B cell (primary cell): Measurements from ENCODE around the gene ATP11C.

ENCODE experiments used
- EZH2 ChIP-seq: IDR thresholded peaks from 2 replicates; pipeline ENCODE4 v1.6.1; 2012; ENCODE audit warnings: borderline replicate concordance, low read depth, mild to moderate bottlenecking, moderate library complexity, low read length; ENCODE audit not compliant: insufficient read depth, poor library complexity, severe bottlenecking
- TF ChIP-seq, protein P1 (sequence below): fragments of 200-600 bp; IDR thresholded peaks from one replicate; pipeline ENCODE4 v1.8.0; 2022; ENCODE audit warnings: antibody characterized with exemption, mild to moderate bottlenecking

DNA sequence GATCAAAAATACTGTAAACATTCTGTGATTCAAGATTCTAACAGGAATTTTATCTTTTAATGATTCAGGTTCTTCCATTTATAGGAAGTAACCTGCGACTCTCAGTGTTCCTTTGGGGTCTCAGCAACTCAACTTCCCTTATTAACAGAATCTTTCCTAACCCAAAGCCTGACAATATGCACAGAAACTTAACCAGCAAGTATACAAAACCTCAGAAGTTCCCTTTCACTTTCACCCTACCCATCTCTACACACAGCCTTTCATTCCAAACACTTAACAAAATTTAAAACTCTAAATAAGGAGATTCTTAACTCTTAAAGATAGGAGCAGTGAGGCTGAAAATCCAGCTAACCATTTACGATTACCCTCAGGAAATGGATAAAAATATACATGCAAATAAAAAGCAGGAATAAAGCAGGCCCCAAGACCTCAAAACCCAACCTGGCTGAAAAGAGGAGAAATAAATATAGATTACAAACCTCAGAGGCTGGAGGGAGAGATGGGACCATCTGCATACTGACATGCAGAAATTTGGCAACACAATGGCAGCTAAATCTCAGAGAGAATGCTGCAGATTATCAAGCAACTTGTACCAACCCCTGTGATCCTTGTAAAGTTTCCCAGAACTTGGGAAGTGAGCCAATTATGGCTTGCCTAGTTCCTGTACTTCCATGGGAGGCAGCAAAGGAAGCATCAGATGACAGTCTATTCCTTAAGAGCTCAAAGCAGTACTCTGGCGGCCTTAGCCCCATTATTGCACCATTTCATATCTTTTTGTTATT is 101.0 kb downstream of the ATP11C start:
- TF ChIP-seq, protein P1, sequence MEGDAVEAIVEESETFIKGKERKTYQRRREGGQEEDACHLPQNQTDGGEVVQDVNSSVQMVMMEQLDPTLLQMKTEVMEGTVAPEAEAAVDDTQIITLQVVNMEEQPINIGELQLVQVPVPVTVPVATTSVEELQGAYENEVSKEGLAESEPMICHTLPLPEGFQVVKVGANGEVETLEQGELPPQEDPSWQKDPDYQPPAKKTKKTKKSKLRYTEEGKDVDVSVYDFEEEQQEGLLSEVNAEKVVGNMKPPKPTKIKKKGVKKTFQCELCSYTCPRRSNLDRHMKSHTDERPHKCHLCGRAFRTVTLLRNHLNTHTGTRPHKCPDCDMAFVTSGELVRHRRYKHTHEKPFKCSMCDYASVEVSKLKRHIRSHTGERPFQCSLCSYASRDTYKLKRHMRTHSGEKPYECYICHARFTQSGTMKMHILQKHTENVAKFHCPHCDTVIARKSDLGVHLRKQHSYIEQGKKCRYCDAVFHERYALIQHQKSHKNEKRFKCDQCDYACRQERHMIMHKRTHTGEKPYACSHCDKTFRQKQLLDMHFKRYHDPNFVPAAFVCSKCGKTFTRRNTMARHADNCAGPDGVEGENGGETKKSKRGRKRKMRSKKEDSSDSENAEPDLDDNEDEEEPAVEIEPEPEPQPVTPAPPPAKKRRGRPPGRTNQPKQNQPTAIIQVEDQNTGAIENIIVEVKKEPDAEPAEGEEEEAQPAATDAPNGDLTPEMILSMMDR, result no peak
- no peak for TF ChIP-seq EZH2
